Activated CD8-positive, alpha-beta T cell treated with anti-CD3 and anti-CD28 coated beads, Interleukin-2, amount 10 ng/mL, durations not matched to agents 7 days and 5 days (primary cell): Measurements from ENCODE around the gene STXBP1. TPM values are rescaled to one million over a fixed set of nuclear protein-coding genes. Genes with fewer than 3 reads are reported as not detected.

ENCODE experiments used
- ATAC-seq: fragments of 150-1000 bp; cut with Tn5 transposase; one replicate; pipeline ENCODE4 v1.10.0; 2021; ENCODE audit warnings: moderate library complexity
- CTCF ChIA-PET: fragments of 350-600 bp; sonication (Branson Sonifier 250); formaldehyde crosslinking; loops from one replicate; lab custom pipeline; 2021; ENCODE audit warnings: antibody characterized with exemption; lab: Charles Lee
- POLR2A ChIA-PET: fragments of 350-600 bp; sonication (Branson Sonifier 250); formaldehyde crosslinking; loops from one replicate; lab custom pipeline; 2021; ENCODE audit warnings: antibody characterized with exemption; lab: Charles Lee
- DNase-seq: peaks from one replicate; pipeline ENCODE4 v3.0.0-alpha.2; 2020
- H3K27ac Mint-ChIP-seq: one replicate; pipeline ENCODE4 v1.8.0; 2021; ENCODE audit warnings: mild to moderate bottlenecking, mixed read lengths
- H3K27me3 Mint-ChIP-seq: one replicate; pipeline ENCODE4 v1.8.0; 2021; ENCODE audit warnings: low read depth, mixed read lengths
- H3K36me3 Mint-ChIP-seq: one replicate; pipeline ENCODE4 v1.8.0; 2021; ENCODE audit warnings: low read depth, mixed read lengths
- H3K4me1 Mint-ChIP-seq: one replicate; pipeline ENCODE4 v1.8.0; 2021; ENCODE audit warnings: low read depth, mixed read lengths
- H3K4me3 Mint-ChIP-seq: one replicate; pipeline ENCODE4 v1.8.0; 2021; ENCODE audit warnings: mild to moderate bottlenecking, mixed read lengths
- H3K9me3 Mint-ChIP-seq: one replicate; pipeline ENCODE4 v1.8.0; 2022; ENCODE audit warnings: mixed read lengths; ENCODE audit not compliant: insufficient read depth
- total RNA-seq, 2 experiments: library from RNA; stranded (reverse); gene quantifications; one replicate each; pipeline ENCODE4 v1.2.3, GENCODE V29; 2021

The STXBP1 gene
- total RNA-seq, 2 experiments from 2014 or later, result 24.2 to 25.3 TPM

- ATAC-seq (no peak), DNase-seq (no peak)
- no peak overlapping the region for H3K4me3 Mint-ChIP-seq
- peaks cover 11% of the 10 kb centered on the region for H3K4me1 Mint-ChIP-seq
- no peaks in the 10 kb centered on the region for H3K9me3 Mint-ChIP-seq
- no peak overlapping the region for H3K27ac Mint-ChIP-seq
- no peaks in the 10 kb centered on the region for H3K27me3 Mint-ChIP-seq
- ChIA-PET POLR2A (no interaction called here), CTCF (interaction anchor here (1.4 kb wide), 1 partner anchor 171 kb away, joined by 3 read pairs; no protein-coding TSS in a partner anchor)
- H3K36me3 Mint-ChIP-seq, result no peaks in the 10 kb centered on the region
Observed at GRCh38 chr9:127698386-127698785, 86.3 kb downstream of the STXBP1 start.

- Mint-ChIP-seq H3K4me1 (peaks cover 11% of the 10 kb centered on the region), H3K27ac (peak overlapping the region; percentile 69), H3K36me3 (no peaks in the 10 kb centered on the region), H3K27me3 (no peaks in the 10 kb centered on the region), H3K9me3 (no peaks in the 10 kb centered on the region), H3K4me3 (peak overlapping the region; percentile 54)
- POLR2A ChIA-PET, result no interaction called here
- ATAC-seq (peak; percentile 99), DNase-seq (peak; percentile 89)
- CTCF ChIA-PET, result no interaction called here
Observed at GRCh38 chr9:127698985-127699670, 87.1 kb downstream of the STXBP1 start.

GRCh38 chr9:127700140-127700539 is 88.1 kb downstream of the STXBP1 start:
- CTCF ChIA-PET, result interaction anchor here (1.3 kb wide), 1 partner anchor 35 kb away, joined by 7 read pairs; the partner anchor contains the start of gene TOR2A

GRCh38 chr9:127700594-127701255 is 88.6 kb downstream of the STXBP1 start:
- DNase-seq, result no peak
- H3K27ac Mint-ChIP-seq, result no peak overlapping the region
- H3K36me3 Mint-ChIP-seq, result no peaks in the 10 kb centered on the region
- ChIA-PET CTCF (interaction anchor here (1.3 kb wide), 1 partner anchor 34 kb away, joined by 7 read pairs; the partner anchor contains the start of gene TOR2A), POLR2A (no interaction called here)
- no peaks in the 10 kb centered on the region for H3K27me3 Mint-ChIP-seq
- H3K9me3 Mint-ChIP-seq, result no peaks in the 10 kb centered on the region
- no peak overlapping the region for H3K4me3 Mint-ChIP-seq
- no peak for ATAC-seq
- H3K4me1 Mint-ChIP-seq, result peaks cover 11% of the 10 kb centered on the region

More at GRCh38 chr9:127700140-127700539, 88.1 kb downstream of the STXBP1 start:
- ATAC-seq (no peak), DNase-seq (no peak)
- no peaks in the 10 kb centered on the region for H3K9me3 Mint-ChIP-seq
- H3K27ac Mint-ChIP-seq, result no peak overlapping the region
- POLR2A ChIA-PET, result no interaction called here
- no peaks in the 10 kb centered on the region for H3K36me3 Mint-ChIP-seq
- no peaks in the 10 kb centered on the region for H3K27me3 Mint-ChIP-seq
- peaks cover 11% of the 10 kb centered on the region for H3K4me1 Mint-ChIP-seq
- H3K4me3 Mint-ChIP-seq, result no peak overlapping the region

- ATAC-seq (no peak), DNase-seq (no peak)
- no peaks in the 10 kb centered on the region for H3K36me3 Mint-ChIP-seq
- CTCF ChIA-PET, result interaction anchor here (0.9 to 1.7 kb wide), 2 partner anchors 31 to 177 kb away, joined by 3 to 4 read pairs; partner anchors contain the start of gene TOR2A
- peaks cover 23% of the 10 kb centered on the region for H3K4me1 Mint-ChIP-seq
- no peak overlapping the region for H3K4me3 Mint-ChIP-seq
- POLR2A ChIA-PET, result interaction anchor here (2.1 kb wide), 1 partner anchor 12 kb away, joined by 8 read pairs; the partner anchor contains the start of genes PTRH1 and TTC16
- H3K27me3 Mint-ChIP-seq, result no peaks in the 10 kb centered on the region
- H3K9me3 Mint-ChIP-seq, result no peaks in the 10 kb centered on the region
- no peak overlapping the region for H3K27ac Mint-ChIP-seq
Observed at GRCh38 chr9:127703289-127703946, 91.3 kb downstream of the STXBP1 start.

- DNase-seq (no peak), ATAC-seq (no peak)
- Mint-ChIP-seq H3K4me1 (peaks cover 19% of the 10 kb centered on the region), H3K4me3 (no peak overlapping the region), H3K27ac (no peak overlapping the region), H3K27me3 (no peaks in the 10 kb centered on the region), H3K36me3 (peaks cover 3% of the 10 kb centered on the region), H3K9me3 (no peaks in the 10 kb centered on the region)
- ChIA-PET POLR2A (interaction anchor here (0.8 to 2.3 kb wide), 3 partner anchors 9 to 255 kb away, joined by 3 to 8 read pairs (median 8); partner anchors contain the start of genes LRSAM1, PTRH1, RPL12 and TTC16), CTCF (interaction anchor here (1.5 kb wide), 1 partner anchor 29 kb away, joined by 7 read pairs; the partner anchor contains the start of gene TOR2A)
Observed at GRCh38 chr9:127705577-127706379, 93.7 kb downstream of the STXBP1 start.

GRCh38 chr9:127706836-127707241 is 94.8 kb downstream of the STXBP1 start, which contains the start of gene CFAP157:
Gene CFAP157 (plus strand): TSS chr9:127706988. CDS start chr9:127707032, 44 bp downstream.
- Mint-ChIP-seq H3K9me3 (no peaks in the 10 kb centered on the region), H3K36me3 (peaks cover 3% of the 10 kb centered on the region), H3K27me3 (no peaks in the 10 kb centered on the region), H3K4me1 (peaks cover 29% of the 10 kb centered on the region), H3K27ac (no peak within 1 kb of the TSS), H3K4me3 (no peak within 1 kb of the TSS)
- ChIA-PET CTCF (no interaction called here), POLR2A (interaction anchor here (2.3 kb wide), 1 partner anchor 28 kb away, joined by 8 read pairs; no protein-coding TSS in a partner anchor)
- ATAC-seq (no peak), DNase-seq (no peak)

- POLR2A ChIA-PET, result no interaction called here
- CTCF ChIA-PET, result interaction anchor here (1.6 kb wide), 1 partner anchor 27 kb away, joined by 8 read pairs; the partner anchor contains the start of gene TOR2A
- H3K36me3 Mint-ChIP-seq, result peaks cover 3% of the 10 kb centered on the region
- H3K27ac Mint-ChIP-seq, result no peak overlapping the region
- ATAC-seq, result peak; percentile 58
- H3K27me3 Mint-ChIP-seq, result no peaks in the 10 kb centered on the region
- peak; percentile 57 for DNase-seq
- H3K9me3 Mint-ChIP-seq, result no peaks in the 10 kb centered on the region
- no peak overlapping the region for H3K4me3 Mint-ChIP-seq
- peaks cover 29% of the 10 kb centered on the region for H3K4me1 Mint-ChIP-seq
Observed at GRCh38 chr9:127707766-127708165, 95.7 kb downstream of the STXBP1 start.

- Mint-ChIP-seq H3K4me1 (peaks cover 29% of the 10 kb centered on the region), H3K27ac (peak overlapping the region; percentile 25), H3K36me3 (peaks cover 3% of the 10 kb centered on the region), H3K27me3 (no peaks in the 10 kb centered on the region), H3K9me3 (no peaks in the 10 kb centered on the region), H3K4me3 (no peak overlapping the region)
- no peak for ATAC-seq
- POLR2A ChIA-PET, result interaction anchor here (1.5 kb wide), 1 partner anchor 258 kb away, joined by 5 read pairs; no protein-coding TSS in a partner anchor
- no peak for DNase-seq
- CTCF ChIA-PET, result interaction anchor here (1.2 to 1.3 kb wide), 3 partner anchors 22 to 213 kb away, joined by 3 to 5 read pairs (median 3); partner anchors contain the start of gene TOR2A
Observed at GRCh38 chr9:127708952-127709587, 97.0 kb downstream of the STXBP1 start.

GRCh38 chr9:127710204-127710783 is 98.2 kb downstream of the STXBP1 start:
- no peaks in the 10 kb centered on the region for H3K9me3 Mint-ChIP-seq

More at GRCh38 chr9:127710204-127710783, 98.2 kb downstream of the STXBP1 start:
- peaks cover 3% of the 10 kb centered on the region for H3K36me3 Mint-ChIP-seq
- CTCF ChIA-PET, result interaction anchor here (1.2 to 2.5 kb wide), 3 partner anchors 23 to 212 kb away, joined by 3 to 14 read pairs (median 3); partner anchors contain the start of gene TOR2A
- no peak for DNase-seq
- POLR2A ChIA-PET, result no interaction called here
- H3K27ac Mint-ChIP-seq, result no peak overlapping the region
- ATAC-seq, result no peak
- peaks cover 2% of the 10 kb centered on the region for H3K27me3 Mint-ChIP-seq
- H3K4me1 Mint-ChIP-seq, result peaks cover 34% of the 10 kb centered on the region
- H3K4me3 Mint-ChIP-seq, result no peak overlapping the region
